ENCODE data around the gene GPI. TPM values are rescaled to one million over a fixed set of nuclear protein-coding genes. Genes with fewer than 3 reads are reported as not detected.

Gene GPI
- total and polyA plus RNA-seq, 2 of the 13 experiments (the other 11 are each of a cell fraction or from before 2014, with no cell fraction given) = 147 to 167 TPM

DNA sequence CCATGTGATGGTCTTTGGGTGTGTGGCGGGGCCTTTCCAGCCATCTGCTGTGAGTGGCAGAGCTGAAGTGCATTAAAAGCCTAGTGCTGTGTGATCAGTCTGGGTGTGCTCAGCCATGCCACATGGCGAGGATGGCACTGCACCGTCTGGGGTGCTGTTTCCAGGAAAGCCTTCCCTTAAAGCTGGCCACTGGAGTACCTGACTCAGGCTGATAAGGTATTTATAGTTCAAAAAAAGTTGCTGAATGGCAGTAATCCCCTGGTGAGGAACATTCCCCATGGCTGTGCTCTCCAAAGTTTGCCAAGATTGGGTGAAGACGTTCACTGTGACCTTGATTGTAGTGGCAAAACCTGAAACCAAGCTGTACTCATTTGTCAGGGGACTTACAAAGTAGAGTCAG is 6.0 kb downstream of the GPI start:
- no peak for ATAC-seq
- TF ChIP-seq, protein P1, sequence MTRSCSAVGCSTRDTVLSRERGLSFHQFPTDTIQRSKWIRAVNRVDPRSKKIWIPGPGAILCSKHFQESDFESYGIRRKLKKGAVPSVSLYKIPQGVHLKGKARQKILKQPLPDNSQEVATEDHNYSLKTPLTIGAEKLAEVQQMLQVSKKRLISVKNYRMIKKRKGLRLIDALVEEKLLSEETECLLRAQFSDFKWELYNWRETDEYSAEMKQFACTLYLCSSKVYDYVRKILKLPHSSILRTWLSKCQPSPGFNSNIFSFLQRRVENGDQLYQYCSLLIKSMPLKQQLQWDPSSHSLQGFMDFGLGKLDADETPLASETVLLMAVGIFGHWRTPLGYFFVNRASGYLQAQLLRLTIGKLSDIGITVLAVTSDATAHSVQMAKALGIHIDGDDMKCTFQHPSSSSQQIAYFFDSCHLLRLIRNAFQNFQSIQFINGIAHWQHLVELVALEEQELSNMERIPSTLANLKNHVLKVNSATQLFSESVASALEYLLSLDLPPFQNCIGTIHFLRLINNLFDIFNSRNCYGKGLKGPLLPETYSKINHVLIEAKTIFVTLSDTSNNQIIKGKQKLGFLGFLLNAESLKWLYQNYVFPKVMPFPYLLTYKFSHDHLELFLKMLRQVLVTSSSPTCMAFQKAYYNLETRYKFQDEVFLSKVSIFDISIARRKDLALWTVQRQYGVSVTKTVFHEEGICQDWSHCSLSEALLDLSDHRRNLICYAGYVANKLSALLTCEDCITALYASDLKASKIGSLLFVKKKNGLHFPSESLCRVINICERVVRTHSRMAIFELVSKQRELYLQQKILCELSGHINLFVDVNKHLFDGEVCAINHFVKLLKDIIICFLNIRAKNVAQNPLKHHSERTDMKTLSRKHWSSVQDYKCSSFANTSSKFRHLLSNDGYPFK (CRISPR knock-in tag; IDR thresholded peaks at IDR 0.05; ENCODE audit: borderline replicate concordance) = no peak
- TF ChIP-seq ZNF672 (CRISPR knock-in tag; IDR thresholded peaks at IDR 0.05) = no peak
- no peak for TF ChIP-seq GPN1 (CRISPR knock-in tag; IDR thresholded peaks at IDR 0.05; ENCODE audit: borderline replicate concordance)
- TF ChIP-seq ZNF124 (CRISPR knock-in tag; IDR thresholded peaks at IDR 0.05) = no peak
- TF ChIP-seq, protein P2, sequence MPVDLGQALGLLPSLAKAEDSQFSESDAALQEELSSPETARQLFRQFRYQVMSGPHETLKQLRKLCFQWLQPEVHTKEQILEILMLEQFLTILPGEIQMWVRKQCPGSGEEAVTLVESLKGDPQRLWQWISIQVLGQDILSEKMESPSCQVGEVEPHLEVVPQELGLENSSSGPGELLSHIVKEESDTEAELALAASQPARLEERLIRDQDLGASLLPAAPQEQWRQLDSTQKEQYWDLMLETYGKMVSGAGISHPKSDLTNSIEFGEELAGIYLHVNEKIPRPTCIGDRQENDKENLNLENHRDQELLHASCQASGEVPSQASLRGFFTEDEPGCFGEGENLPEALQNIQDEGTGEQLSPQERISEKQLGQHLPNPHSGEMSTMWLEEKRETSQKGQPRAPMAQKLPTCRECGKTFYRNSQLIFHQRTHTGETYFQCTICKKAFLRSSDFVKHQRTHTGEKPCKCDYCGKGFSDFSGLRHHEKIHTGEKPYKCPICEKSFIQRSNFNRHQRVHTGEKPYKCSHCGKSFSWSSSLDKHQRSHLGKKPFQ (CRISPR knock-in tag; IDR thresholded peaks at IDR 0.05; ENCODE audit: insufficient replicate concordance) = no peak
- no peak for TF ChIP-seq TBP (CRISPR knock-in tag; IDR thresholded peaks at IDR 0.05)
- TF ChIP-seq CHD4 (IDR thresholded peaks at IDR 0.05; ENCODE audit: borderline replicate concordance, low read length) = no peak
- no peak for TF ChIP-seq ISL2 (CRISPR knock-in tag; IDR thresholded peaks at IDR 0.05)
- no peak for TF ChIP-seq ZKSCAN5 (CRISPR knock-in tag; IDR thresholded peaks at IDR 0.05)
- no peak for TF ChIP-seq HNF4A (CRISPR knock-in tag; IDR thresholded peaks at IDR 0.05)
- TF ChIP-seq, protein P3, sequence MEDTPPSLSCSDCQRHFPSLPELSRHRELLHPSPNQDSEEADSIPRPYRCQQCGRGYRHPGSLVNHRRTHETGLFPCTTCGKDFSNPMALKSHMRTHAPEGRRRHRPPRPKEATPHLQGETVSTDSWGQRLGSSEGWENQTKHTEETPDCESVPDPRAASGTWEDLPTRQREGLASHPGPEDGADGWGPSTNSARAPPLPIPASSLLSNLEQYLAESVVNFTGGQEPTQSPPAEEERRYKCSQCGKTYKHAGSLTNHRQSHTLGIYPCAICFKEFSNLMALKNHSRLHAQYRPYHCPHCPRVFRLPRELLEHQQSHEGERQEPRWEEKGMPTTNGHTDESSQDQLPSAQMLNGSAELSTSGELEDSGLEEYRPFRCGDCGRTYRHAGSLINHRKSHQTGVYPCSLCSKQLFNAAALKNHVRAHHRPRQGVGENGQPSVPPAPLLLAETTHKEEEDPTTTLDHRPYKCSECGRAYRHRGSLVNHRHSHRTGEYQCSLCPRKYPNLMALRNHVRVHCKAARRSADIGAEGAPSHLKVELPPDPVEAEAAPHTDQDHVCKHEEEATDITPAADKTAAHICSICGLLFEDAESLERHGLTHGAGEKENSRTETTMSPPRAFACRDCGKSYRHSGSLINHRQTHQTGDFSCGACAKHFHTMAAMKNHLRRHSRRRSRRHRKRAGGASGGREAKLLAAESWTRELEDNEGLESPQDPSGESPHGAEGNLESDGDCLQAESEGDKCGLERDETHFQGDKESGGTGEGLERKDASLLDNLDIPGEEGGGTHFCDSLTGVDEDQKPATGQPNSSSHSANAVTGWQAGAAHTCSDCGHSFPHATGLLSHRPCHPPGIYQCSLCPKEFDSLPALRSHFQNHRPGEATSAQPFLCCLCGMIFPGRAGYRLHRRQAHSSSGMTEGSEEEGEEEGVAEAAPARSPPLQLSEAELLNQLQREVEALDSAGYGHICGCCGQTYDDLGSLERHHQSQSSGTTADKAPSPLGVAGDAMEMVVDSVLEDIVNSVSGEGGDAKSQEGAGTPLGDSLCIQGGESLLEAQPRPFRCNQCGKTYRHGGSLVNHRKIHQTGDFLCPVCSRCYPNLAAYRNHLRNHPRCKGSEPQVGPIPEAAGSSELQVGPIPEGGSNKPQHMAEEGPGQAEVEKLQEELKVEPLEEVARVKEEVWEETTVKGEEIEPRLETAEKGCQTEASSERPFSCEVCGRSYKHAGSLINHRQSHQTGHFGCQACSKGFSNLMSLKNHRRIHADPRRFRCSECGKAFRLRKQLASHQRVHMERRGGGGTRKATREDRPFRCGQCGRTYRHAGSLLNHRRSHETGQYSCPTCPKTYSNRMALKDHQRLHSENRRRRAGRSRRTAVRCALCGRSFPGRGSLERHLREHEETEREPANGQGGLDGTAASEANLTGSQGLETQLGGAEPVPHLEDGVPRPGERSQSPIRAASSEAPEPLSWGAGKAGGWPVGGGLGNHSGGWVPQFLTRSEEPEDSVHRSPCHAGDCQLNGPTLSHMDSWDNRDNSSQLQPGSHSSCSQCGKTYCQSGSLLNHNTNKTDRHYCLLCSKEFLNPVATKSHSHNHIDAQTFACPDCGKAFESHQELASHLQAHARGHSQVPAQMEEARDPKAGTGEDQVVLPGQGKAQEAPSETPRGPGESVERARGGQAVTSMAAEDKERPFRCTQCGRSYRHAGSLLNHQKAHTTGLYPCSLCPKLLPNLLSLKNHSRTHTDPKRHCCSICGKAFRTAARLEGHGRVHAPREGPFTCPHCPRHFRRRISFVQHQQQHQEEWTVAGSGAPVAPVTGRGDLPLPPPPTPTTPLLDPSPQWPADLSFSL (CRISPR knock-in tag; IDR thresholded peaks at IDR 0.05) = no peak
- H4K20me1 ChIP-seq (ENCODE audit: insufficient read depth, low read length) = peaks cover 28% of the 10 kb centered on the region
- FAIRE-seq = no peak
- H3K9me3 ChIP-seq (ENCODE audit: low read length) = no peaks in the 10 kb centered on the region
- POLR2A ChIA-PET = interaction anchor here (0.6 kb wide), 1 partner anchor 11 kb away, joined by 3 read pairs; no protein-coding TSS in a partner anchor
- H3K4me2 ChIP-seq (ENCODE audit: low read depth, low read length) = no peak overlapping the region
- CTCF ChIA-PET (ENCODE audit: low intra/inter-chr PET ratio, low total read pairs) = no interaction called here
- H3K4me1 ChIP-seq (ENCODE audit: insufficient read depth, low read length) = peaks cover 69% of the 10 kb centered on the region
- H3K79me2 ChIP-seq (ENCODE audit: insufficient read depth, low read length) = peaks cover 53% of the 10 kb centered on the region
- no peak overlapping the region for H3K4me3 ChIP-seq (replicated peaks in 1 of 3; ENCODE audit: insufficient read depth in 1 of 3, low read depth in 2 of 3, low read length in 3 of 3)
- no peak for DNase-seq (ENCODE audit: low spot score)
- in situ Hi-C loops (cut with HindIII; ENCODE audit: extremely low pct_ligation_motif_present, low pct_unique_long_range_greater_than_20kb) (no loop called here), intact Hi-C loops (cut with micrococcal nuclease; ENCODE audit: unreplicated experiment) (no loop called here)
- H2AFZ ChIP-seq (ENCODE audit: low read length) = no peak overlapping the region
- no peak overlapping the region for H3K9ac ChIP-seq (ENCODE audit: insufficient read depth, low read depth, low read length)
- H3K27me3 ChIP-seq (ENCODE audit: control insufficient read depth in 1 of 2, insufficient read depth in 2 of 2, low read length in 2 of 2) = no peaks in the 10 kb centered on the region
- no peak overlapping the region for H3K27ac ChIP-seq (ENCODE audit: extremely low read length, insufficient read depth, low read length)
- peaks cover 32 to 71% of the 10 kb centered on the region in 2 experiments for H3K36me3 ChIP-seq (replicated peaks in 1 of 2; ENCODE audit: control insufficient read depth in 1 of 2, insufficient read depth in 2 of 2, low read length in 2 of 2)
- no TSS peak for BruUV-seq (replicated peaks)
- 85% methylated on average over 2 of the region's 4 CpGs for WGBS (ENCODE audit: low lambda C conversion rate)
